K562 (cell line): ENCODE results near the gene XRCC5. TPM values are rescaled to one million over a fixed set of nuclear protein-coding genes. Genes with fewer than 3 reads are reported as not detected.

Experiments
- ATAC-seq: fragments of 200-7000 bp; cut with Tn5 transposase; 3 replicates; pipeline ENCODE4 v1.9.1; 2020; ENCODE audit warnings: moderate library complexity
- BruUV-seq: library from RNA; stranded (reverse); fragments of 400-500 nt; replicated peaks from 2 replicates; lab custom pipeline; 2021; lab: Mats Ljungman, UMichigan
- CTCF ChIA-PET: fragments of 300-600 bp; formaldehyde crosslinking; extraction: SDS; loops from one replicate; lab custom pipeline; 2021; ENCODE audit warnings: low intra/inter-chr PET ratio; lab: Yijun Ruan, JAX
- POLR2A ChIA-PET: fragments of 300-600, 350-650 bp; sonication (Branson Sonifier 250); formaldehyde crosslinking; extraction: SDS; loops from one replicate; lab custom pipeline; 2021; ENCODE audit warnings: antibody characterized with exemption, inconsistent platforms; lab: Yijun Ruan, JAX
- DNase-seq, 4 experiments: peaks; one replicate each; pipeline versions ENCODE4 v3.0.0 to v3.0.0-alpha.2; 2011 to 2018; ENCODE audit warnings: low spot score in 3 of 4, mixed read lengths in 3 of 4; ENCODE audit errors: extremely low read depth in 1 of 4
- FAIRE-seq: peaks from 2 replicates; lab custom pipeline; 2011; peaks lifted over from hg19 to GRCh38; lab: Jason Lieb, UNC
- H2AFZ ChIP-seq: 2 replicates; pipeline ENCODE4 v1.6.0; 2011; ENCODE audit warnings: low read depth, low read length, control low read depth, inconsistent platforms
- H3K27ac ChIP-seq: fragments of 200-600 bp; 3 replicates; pipeline ENCODE4 v1.8.0; 2011; ENCODE audit warnings: low read depth, mild to moderate bottlenecking, control low read depth, inconsistent platforms, low read length, moderate library complexity, mixed read lengths; ENCODE audit errors: extremely low read depth
- H3K27me3 ChIP-seq, 2 experiments: fragments of 300-600 bp in 1 of 2; 2 replicates in 1 of 2; 3 replicates in 1 of 2; pipeline versions ENCODE4 v1.6.0 to v1.8.0; 2011; ENCODE audit warnings: inconsistent platforms in 2 of 2, low read length in 2 of 2, mild to moderate bottlenecking in 1 of 2, mixed read lengths in 1 of 2, moderate library complexity in 1 of 2; ENCODE audit not compliant: control insufficient read depth in 2 of 2, insufficient read depth in 2 of 2
- H3K36me3 ChIP-seq: fragments of 300-600 bp; 3 replicates; pipeline ENCODE4 v1.8.0; 2011; ENCODE audit warnings: mild to moderate bottlenecking, low read length, inconsistent platforms; ENCODE audit not compliant: control insufficient read depth, insufficient read depth
- H3K4me1 ChIP-seq, 2 experiments: fragments of 200-600 bp in 1 of 2; replicated peaks in 1 of 2; 2 replicates in 1 of 2; 3 replicates in 1 of 2; pipeline versions ENCODE4 v1.5.1 to v1.8.0; 2011; ENCODE audit warnings: inconsistent platforms in 2 of 2, low read length in 2 of 2, mild to moderate bottlenecking in 1 of 2, mixed read lengths in 1 of 2, moderate library complexity in 1 of 2; ENCODE audit not compliant: control insufficient read depth in 2 of 2, insufficient read depth in 2 of 2
- H3K4me2 ChIP-seq: 2 replicates; pipeline ENCODE4 v1.6.1; 2011; ENCODE audit warnings: low read length, control low read depth, inconsistent platforms, mixed read lengths; ENCODE audit not compliant: insufficient read depth
- H3K4me3 ChIP-seq: fragments of 200-600 bp; sonication (generic), shearing (Covaris generic); 2 replicates; pipeline ENCODE4 v1.5.1; 2016; ENCODE audit warnings: control low read depth, inconsistent platforms
- H3K79me2 ChIP-seq: fragments of 200-600 bp; 3 replicates; pipeline ENCODE4 v1.8.0; 2011; ENCODE audit warnings: low read length, inconsistent platforms; ENCODE audit not compliant: control insufficient read depth, insufficient read depth
- H3K9ac ChIP-seq, 2 experiments: 2 replicates each; pipeline versions ENCODE4 v1.6.0 to v1.6.1; 2011; ENCODE audit warnings: low read depth in 2 of 2, low read length in 2 of 2, control low read depth in 1 of 2, inconsistent platforms in 1 of 2, mild to moderate bottlenecking in 1 of 2, mixed read lengths in 1 of 2; ENCODE audit not compliant: insufficient read depth in 1 of 2
- H3K9me1 ChIP-seq: one replicate; pipeline ENCODE4 v1.6.0; 2011; ENCODE audit warnings: inconsistent platforms, mild to moderate bottlenecking, low read length, moderate library complexity; ENCODE audit not compliant: control insufficient read depth, insufficient read depth
- H3K9me3 ChIP-seq: replicated peaks from 2 replicates; pipeline ENCODE4 v1.5.1; 2011; ENCODE audit warnings: low read depth, low read length, inconsistent platforms; ENCODE audit not compliant: control insufficient read depth, insufficient read depth
- H4K20me1 ChIP-seq: replicated peaks from 2 replicates; pipeline ENCODE4 v1.6.1; 2011; ENCODE audit warnings: low read length, inconsistent platforms, mixed read lengths; ENCODE audit not compliant: control insufficient read depth, insufficient read depth
- ATF1 ChIP-seq, 2 experiments: fragments of 450-650 bp in 1 of 2; IDR thresholded peaks; 2 replicates each; pipeline ENCODE4 v1.6.1; 2016; ENCODE audit warnings: missing compliant biosample characterization in 1 of 2, missing genetic modification characterization in 1 of 2
- CCAR2 ChIP-seq: fragments of 200-400 bp; formaldehyde crosslinking; IDR thresholded peaks from 2 replicates; pipeline ENCODE4 v1.6.1; 2017; ENCODE audit warnings: mild to moderate bottlenecking, low read depth, low read length
- HDAC1 ChIP-seq, 2 experiments: fragments of 450-650 bp; IDR thresholded peaks; 2 replicates each; pipeline ENCODE4 v1.6.1; 2016 to 2017; ENCODE audit warnings: inconsistent platforms in 1 of 2, mild to moderate bottlenecking in 1 of 2, moderate library complexity in 1 of 2
- MLX ChIP-seq, 2 experiments: fragments of 450-650 bp in 1 of 2; sonication (generic) in 1 of 2; formaldehyde crosslinking; conservative IDR thresholded peaks; 2 replicates each; pipeline versions ENCODE4 v1.4.0 to v1.8.1; 2020 to 2022; ENCODE audit warnings: mild to moderate bottlenecking in 1 of 2, missing genetic modification reagents in 1 of 2
- PBX2 ChIP-seq, 2 experiments: IDR thresholded peaks in 1 of 2; conservative IDR thresholded peaks in 1 of 2; 2 replicates each; pipeline ENCODE4 v1.6.1; 2016; ENCODE audit warnings: low read depth in 2 of 2, mild to moderate bottlenecking in 1 of 2, missing compliant biosample characterization in 1 of 2, missing genetic modification characterization in 1 of 2, moderate library complexity in 1 of 2
- SREBF1 ChIP-seq: fragments of 150-350 bp; IDR thresholded peaks from 2 replicates; pipeline ENCODE4 v1.6.1; 2014; ENCODE audit warnings: antibody characterized with exemption, low read depth, low read length, borderline replicate concordance
- ZBED1 ChIP-seq: IDR thresholded peaks from 2 replicates; pipeline ENCODE4 v1.6.1; 2014
- ZNF311 ChIP-seq: fragments of 250-450 bp; sonication (Bioruptor Pico); IDR thresholded peaks from 2 replicates; pipeline ENCODE4 v1.4.0; 2020; ENCODE audit warnings: mild to moderate bottlenecking, moderate library complexity
- ZNF57 ChIP-seq: fragments of 450-650 bp; formaldehyde crosslinking; IDR thresholded peaks from 2 replicates; pipeline ENCODE4 v1.4.0; 2020; ENCODE audit warnings: mild to moderate bottlenecking, moderate library complexity
- ZNF830 ChIP-seq: fragments of 250-450 bp; sonication (Bioruptor Pico); IDR thresholded peaks from 2 replicates; pipeline ENCODE4 v1.5.0; 2021; ENCODE audit warnings: mild to moderate bottlenecking
- WGBS: fragments of 100-300 bp; shearing (Covaris generic); methylation state at CpG from one replicate; pipeline ENCODE4 v1.1.6; 2016; ENCODE audit warnings: low coverage, mixed read lengths; ENCODE audit not compliant: insufficient coverage; ENCODE audit errors: missing lambda C conversion rate; 5-methylcytosine and 5-hydroxymethylcytosine counted together
- in situ Hi-C: fragments of 300-500 bp; cut with MboI; formaldehyde crosslinking; loops from 4 replicates; pipeline ENCODE4 v1.15.0; 2018; ENCODE audit warnings: inconsistent platforms, mixed read lengths
- intact Hi-C: fragments of 100-400 bp; cut with micrococcal nuclease; formaldehyde crosslinking; loops from 2 replicates; pipeline ENCODE4 v1.14.2; 2022
- polyA plus RNA-seq, 8 experiments: library from polyadenylated mRNA; depleted of rRNA in 4 of 8; stranded (reverse) in 5 of 8; unstranded in 3 of 8; fragments of >200 nt; fragmentation: Nextera tagmentation in 2 of 8; fragmentation: Illumina TruSeq in 1 of 8; extraction: Ambion mirVana in 2 of 8; extraction: Trizol in 1 of 8; gene quantifications; 2 replicates each; pipeline versions ENCODE4 v1.2.1 to v1.2.3, GENCODE V29; 2011 to 2014; ENCODE audit warnings: inconsistent platforms in 1 of 8, missing spikeins in 1 of 8
- total RNA-seq, 7 experiments: library from RNA; depleted of rRNA in 6 of 7; stranded (reverse); fragments of >200 nt in 6 of 7; fragmentation: Illumina TruSeq in 2 of 7; extraction: Trizol in 2 of 7; gene quantifications; 2 replicates each; pipeline versions ENCODE4 v1.2.1 to v1.2.3, GENCODE V29; 2011 to 2021; ENCODE audit warnings: low replicate concordance in 1 of 7

XRCC5 gene
- total and polyA plus RNA-seq, 9 of the 15 experiments (the other 6 are each of a cell fraction or from before 2014, with no cell fraction given): 168 to 551 (median 297) TPM

- Histone ChIP-seq H3K4me1 (no peaks in the 10 kb centered on the region), H3K9ac (no peak overlapping the region), H3K27ac (no peak overlapping the region), H3K4me2 (no peak overlapping the region), H3K79me2 (peaks cover 28% of the 10 kb centered on the region; the same call in 2 of the 3 replicates), H3K9me3 (no peaks in the 10 kb centered on the region), H3K36me3 (peaks cover 82% of the 10 kb centered on the region), H3K27me3 (no peaks in the 10 kb centered on the region), H3K4me3 (no peak overlapping the region), H2AFZ (no peak overlapping the region), H3K9me1 (no peaks in the 10 kb centered on the region), H4K20me1 (no peaks in the 10 kb centered on the region)
- intact Hi-C loops (no loop called here), in situ Hi-C loops (no loop called here)
- DNase-seq (no peak), ATAC-seq (no peak), FAIRE-seq (no peak)
- 98% methylated on average over 6 of the region's 7 CpGs for WGBS
- CTCF ChIA-PET: no interaction called here
- POLR2A ChIA-PET: no interaction called here
- BruUV-seq: no TSS peak
- no peak for TF ChIP-seq ZBED1
- no peak for TF ChIP-seq ZNF57 (CRISPR knock-in tag)
- TF ChIP-seq ZNF311 (CRISPR knock-in tag): no peak
- TF ChIP-seq ATF1 (CRISPR knock-in tag; IDR thresholded peaks at IDR 0.05): no peak
- no peak for TF ChIP-seq ATF1 (tag; IDR thresholded peaks at IDR 0.05)
- no peak for TF ChIP-seq ZNF830 (CRISPR knock-in tag)
- TF ChIP-seq MLX (CRISPR knock-in tag; conservative IDR thresholded peaks at IDR 0.05): no peak
- no peak for TF ChIP-seq CCAR2
- no peak for TF ChIP-seq SREBF1
- TF ChIP-seq PBX2 (CRISPR knock-in tag; IDR thresholded peaks at IDR 0.05; ENCODE audit: low read depth): no peak
- no peak for TF ChIP-seq PBX2 (tag; conservative IDR thresholded peaks at IDR 0.05; ENCODE audit: low read depth)
- TF ChIP-seq HDAC1 (IDR thresholded peaks at IDR 0.05): no peak
These were observed 63.3 kb downstream of the XRCC5 start for GRCh38 chr2:216172493-216172892.
